ENCODE results near the gene ODAD3. TPM values are rescaled to one million over a fixed set of nuclear protein-coding genes. Genes with fewer than 3 reads are reported as not detected.
A peak's percentile ranks its signal among the peaks of the same experiment; 100 is the strongest.

The ODAD3 gene
- total and polyA plus RNA-seq, 4 donors: 0.49 to 2.6 (median 1.6) TPM

DNA sequence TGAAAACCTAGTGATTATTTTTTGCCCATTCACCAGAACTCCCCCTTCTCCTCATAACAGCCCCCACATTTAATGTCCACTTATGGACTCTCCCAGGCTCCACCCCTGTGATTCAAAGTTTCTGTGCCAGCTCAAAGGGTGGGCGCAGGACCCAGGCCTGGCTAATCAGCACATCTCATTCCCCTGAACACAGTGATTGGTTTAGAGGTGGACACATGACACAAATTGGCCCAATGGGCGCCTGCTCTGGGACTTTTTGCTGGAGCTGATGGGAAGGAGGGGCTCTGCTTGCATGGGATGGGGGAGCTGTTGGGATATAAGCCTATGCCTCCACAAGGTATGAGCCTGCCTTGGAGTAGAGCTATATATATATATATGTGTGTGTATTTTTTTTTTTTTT, 44.6 kb downstream of the ODAD3 start:
- WGBS, 2 donors: 92 to 100% methylated on average over 2 of the region's 2 CpGs
- Histone ChIP-seq H3K9me3 (ENCODE audit: control insufficient read depth, low read length) (peaks cover 2% of the 10 kb centered on the region), H3K27me3 (ENCODE audit: control insufficient read depth in 1 of 2, insufficient read depth in 2 of 2, low read length in 1 of 2) (no peaks in the 10 kb centered on the region), H3K27ac (ENCODE audit: low read depth in 1 of 2, low read length in 2 of 2) (no peak overlapping the region), H3K36me3 (ENCODE audit: control insufficient read depth in 1 of 2, insufficient read depth in 2 of 2, low read length in 1 of 2) (no peaks in the 10 kb centered on the region), H3K4me1 (ENCODE audit: control insufficient read depth in 1 of 2, insufficient read depth in 2 of 2, low read length in 2 of 2) (no peaks in the 10 kb centered on the region), H3K4me3 (ENCODE audit: low read length in 2 of 2) (no peak overlapping the region)
- no peak for ATAC-seq (ENCODE audit: low FRiP score)
- intact Hi-C loops (cut with DNase I): no loop called here
- DNase-seq: no peak

GRCh38 chr19:11387162-11388034, 47.5 kb downstream of the ODAD3 start:
- no peak for DNase-seq
- H3K4me1 ChIP-seq (ENCODE audit: control insufficient read depth in 1 of 2, insufficient read depth in 2 of 2, low read length in 2 of 2): no peaks in the 10 kb centered on the region
- no peak for ATAC-seq (ENCODE audit: low FRiP score)
- intact Hi-C loops (cut with DNase I): no loop called here
- H3K9me3 ChIP-seq (ENCODE audit: control insufficient read depth, low read length): peaks cover 2% of the 10 kb centered on the region
- no peak overlapping the region for H3K27ac ChIP-seq (ENCODE audit: low read depth in 1 of 2, low read length in 2 of 2)
- 72 to 75% methylated on average over 19 of the region's 19 CpGs for WGBS, 2 donors
- no peaks in the 10 kb centered on the region for H3K36me3 ChIP-seq (ENCODE audit: control insufficient read depth in 1 of 2, insufficient read depth in 2 of 2, low read length in 1 of 2)
- no peak overlapping the region for H3K4me3 ChIP-seq (ENCODE audit: low read length in 2 of 2)
- H3K27me3 ChIP-seq (ENCODE audit: control insufficient read depth in 1 of 2, insufficient read depth in 2 of 2, low read length in 1 of 2): no peaks in the 10 kb centered on the region

DNA sequence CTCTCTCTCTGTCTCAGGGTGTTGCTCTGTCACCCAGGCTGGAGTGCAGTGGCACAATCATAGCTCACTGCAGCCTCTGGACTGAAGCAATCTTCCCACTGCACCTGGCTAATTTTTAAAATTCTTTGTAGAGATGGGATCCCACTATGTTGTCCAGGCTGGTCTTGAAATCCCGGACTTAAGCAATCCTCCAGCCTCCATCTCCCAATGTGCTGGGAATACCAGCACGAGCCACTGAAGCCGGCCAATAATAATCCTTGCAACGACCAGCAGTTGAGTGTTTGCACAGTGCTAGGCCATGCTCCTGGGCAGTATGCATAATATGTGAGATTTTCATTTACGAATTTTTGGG, 50.2 kb downstream of the ODAD3 start:
- Histone ChIP-seq H3K4me3 (ENCODE audit: low read length in 2 of 2) (no peak overlapping the region), H3K27ac (ENCODE audit: low read depth in 1 of 2, low read length in 2 of 2) (no peak overlapping the region), H3K4me1 (ENCODE audit: control insufficient read depth in 1 of 2, insufficient read depth in 2 of 2, low read length in 2 of 2) (no peaks in the 10 kb centered on the region), H3K27me3 (ENCODE audit: control insufficient read depth in 1 of 2, insufficient read depth in 2 of 2, low read length in 1 of 2) (no peaks in the 10 kb centered on the region), H3K9me3 (ENCODE audit: control insufficient read depth, low read length) (no peaks in the 10 kb centered on the region), H3K36me3 (ENCODE audit: control insufficient read depth in 1 of 2, insufficient read depth in 2 of 2, low read length in 1 of 2) (no peaks in the 10 kb centered on the region)
- WGBS, 2 donors: 88 to 93% methylated on average over 5 of the region's 5 CpGs
- intact Hi-C loops (cut with DNase I): loop anchor here (5.0 kb wide), 4 partner anchors 33 to 53 kb away; partner anchors contain the start of genes ODAD3 (in 1 of the 2), PRKCSH (in 1 of the 2) and RGL3 (in 1 of the 2)
- ATAC-seq (ENCODE audit: low FRiP score) (no peak), DNase-seq (no peak)

DNA sequence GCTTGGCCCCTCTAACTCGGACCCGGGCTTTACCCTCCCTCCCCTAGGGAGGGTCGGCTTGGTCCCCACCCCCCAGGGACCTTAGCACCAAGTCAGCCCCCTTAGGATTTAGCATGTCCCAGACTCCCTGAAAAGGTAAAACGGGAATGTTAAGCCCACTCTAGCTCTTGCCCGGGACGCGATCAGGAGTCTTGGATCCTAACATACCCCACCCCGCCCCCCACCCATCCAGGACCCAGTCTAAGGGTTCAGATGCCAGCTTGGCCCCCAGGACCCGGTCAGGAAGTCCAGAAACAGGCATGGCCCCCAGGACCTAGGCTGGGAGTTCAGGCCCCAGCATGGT, 51.2 kb downstream of the ODAD3 start:
- H3K27ac ChIP-seq (ENCODE audit: low read depth in 1 of 2, low read length in 2 of 2): no peak overlapping the region
- DNase-seq: no peak
- no peak overlapping the region for H3K4me3 ChIP-seq (ENCODE audit: low read length in 2 of 2)
- no peaks in the 10 kb centered on the region for H3K4me1 ChIP-seq (ENCODE audit: control insufficient read depth in 1 of 2, insufficient read depth in 2 of 2, low read length in 2 of 2)
- no peak for ATAC-seq (ENCODE audit: low FRiP score)
- 2 to 3% methylated on average over 9 of the region's 9 CpGs for WGBS, 2 donors
- H3K27me3 ChIP-seq (ENCODE audit: control insufficient read depth in 1 of 2, insufficient read depth in 2 of 2, low read length in 1 of 2): no peaks in the 10 kb centered on the region
- no peaks in the 10 kb centered on the region for H3K36me3 ChIP-seq (ENCODE audit: control insufficient read depth in 1 of 2, insufficient read depth in 2 of 2, low read length in 1 of 2)
- intact Hi-C loops (cut with DNase I): loop anchor here (5.0 kb wide), 4 partner anchors 34 to 54 kb away; partner anchors contain the start of genes ODAD3 (in 1 of the 2), PRKCSH (in 1 of the 2) and RGL3 (in 1 of the 2)
- H3K9me3 ChIP-seq (ENCODE audit: control insufficient read depth, low read length): no peaks in the 10 kb centered on the region

DNA sequence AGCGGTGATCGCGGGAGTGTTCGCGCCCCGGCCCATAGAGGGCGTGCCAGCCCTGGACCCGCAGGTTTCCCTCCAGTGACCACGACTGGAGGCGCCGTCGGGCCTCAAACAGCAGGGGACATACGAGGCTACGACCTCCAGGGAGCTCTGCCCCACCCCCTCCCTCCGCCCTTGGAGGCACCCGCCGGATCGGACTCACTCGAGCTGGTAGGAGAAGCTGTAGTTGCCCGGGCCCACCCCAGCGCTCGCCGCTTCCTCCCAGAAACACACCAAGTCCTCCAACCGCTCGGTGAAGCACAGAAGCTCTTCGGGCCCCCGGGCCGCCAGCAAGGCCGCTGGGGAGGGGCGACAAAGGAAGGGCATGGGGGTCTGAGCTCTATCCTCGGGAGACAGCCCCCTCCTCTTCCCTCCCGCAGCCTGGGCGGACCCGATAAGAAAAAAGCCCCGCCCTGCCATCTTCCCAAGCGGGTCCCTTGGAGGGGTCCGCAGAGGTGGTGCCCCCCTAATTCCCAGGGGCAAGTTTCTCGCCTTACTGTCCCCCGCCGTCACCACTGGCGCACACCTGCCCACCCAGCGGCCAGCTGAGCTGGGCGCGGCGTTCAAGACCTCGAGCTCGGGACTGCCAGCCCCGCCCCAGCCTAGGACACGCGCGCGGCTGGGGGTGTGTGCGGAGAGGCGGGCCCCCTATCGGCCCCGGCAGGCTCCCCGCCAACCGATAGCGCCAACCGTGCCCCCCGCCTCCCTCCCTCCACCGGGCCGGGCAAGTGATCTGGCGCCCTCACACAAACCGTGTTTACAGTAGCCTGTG, 51.8 kb downstream of the ODAD3 start:
- H3K36me3 ChIP-seq (ENCODE audit: control insufficient read depth in 1 of 2, insufficient read depth in 2 of 2, low read length in 1 of 2): no peaks in the 10 kb centered on the region
- H3K4me3 ChIP-seq (ENCODE audit: low read length in 2 of 2): no peak overlapping the region
- ATAC-seq (ENCODE audit: low FRiP score) (no peak), DNase-seq (peak; percentile 79 to 86)
- no peaks in the 10 kb centered on the region for H3K4me1 ChIP-seq (ENCODE audit: control insufficient read depth in 1 of 2, insufficient read depth in 2 of 2, low read length in 2 of 2)
- intact Hi-C loops (cut with DNase I): loop anchor here (5.0 kb wide), 4 partner anchors 34 to 54 kb away; partner anchors contain the start of genes ODAD3 (in 1 of the 2), PRKCSH (in 1 of the 2) and RGL3 (in 1 of the 2)
- WGBS, 2 donors: 1% methylated on average over 51 to 65 of the region's 65 CpGs
- no peaks in the 10 kb centered on the region for H3K27me3 ChIP-seq (ENCODE audit: control insufficient read depth in 1 of 2, insufficient read depth in 2 of 2, low read length in 1 of 2)
- H3K9me3 ChIP-seq (ENCODE audit: control insufficient read depth, low read length): no peaks in the 10 kb centered on the region
- H3K27ac ChIP-seq (ENCODE audit: low read depth in 1 of 2, low read length in 2 of 2): no peak overlapping the region

GRCh38 chr19:11380653-11381537, 54.0 kb downstream of the ODAD3 start:
- Histone ChIP-seq H3K36me3 (ENCODE audit: control insufficient read depth in 1 of 2, insufficient read depth in 2 of 2, low read length in 1 of 2) (no peaks in the 10 kb centered on the region), H3K4me3 (ENCODE audit: low read length in 2 of 2) (peak overlapping the region; percentile 24 to 28), H3K27ac (ENCODE audit: low read depth in 1 of 2, low read length in 2 of 2) (peak overlapping the region in 1 of 2 donors; percentile 65), H3K27me3 (ENCODE audit: control insufficient read depth in 1 of 2, insufficient read depth in 2 of 2, low read length in 1 of 2) (no peaks in the 10 kb centered on the region), H3K9me3 (ENCODE audit: control insufficient read depth, low read length) (no peaks in the 10 kb centered on the region), H3K4me1 (ENCODE audit: control insufficient read depth in 1 of 2, insufficient read depth in 2 of 2, low read length in 2 of 2) (peaks cover 2 to 4% of the 10 kb centered on the region in 2 donors)
- intact Hi-C loops (cut with DNase I): loop anchor here (5.0 kb wide), 4 partner anchors 36 to 56 kb away; partner anchors contain the start of genes ODAD3 (in 1 of the 2), PRKCSH (in 1 of the 2) and RGL3 (in 1 of the 2)
- 1% methylated on average over 52 to 54 of the region's 54 CpGs for WGBS, 2 donors
- DNase-seq: peak; percentile 95 to 96
- ATAC-seq (ENCODE audit: low FRiP score): peak; percentile 91

- ATAC-seq (ENCODE audit: low FRiP score) (no peak), DNase-seq (no peak)
- Histone ChIP-seq H3K27ac (ENCODE audit: low read depth in 1 of 2, low read length in 2 of 2) (no peak overlapping the region), H3K9me3 (ENCODE audit: control insufficient read depth, low read length) (no peaks in the 10 kb centered on the region), H3K36me3 (ENCODE audit: control insufficient read depth in 1 of 2, insufficient read depth in 2 of 2, low read length in 1 of 2) (no peaks in the 10 kb centered on the region), H3K4me1 (ENCODE audit: control insufficient read depth in 1 of 2, insufficient read depth in 2 of 2, low read length in 2 of 2) (peaks cover 2 to 4% of the 10 kb centered on the region in 2 donors), H3K4me3 (ENCODE audit: low read length in 2 of 2) (no peak overlapping the region), H3K27me3 (ENCODE audit: control insufficient read depth in 1 of 2, insufficient read depth in 2 of 2, low read length in 1 of 2) (no peaks in the 10 kb centered on the region)
- intact Hi-C loops (cut with DNase I): loop anchor here (5.0 kb wide), 6 partner anchors 37 to 88 kb away; partner anchors contain the start of genes ODAD3 (in 1 of the 2), PRKCSH (in 1 of the 2), RAB3D (in 1 of the 2) and RGL3 (in 1 of the 2)
- WGBS, 2 donors: 90 to 93% methylated on average over 7 of the region's 7 CpGs
These were observed 55.0 kb downstream of the ODAD3 start for GRCh38 chr19:11379857-11380350.

Measured in aorta (tissue), 5 donors.